Measurements from ENCODE around the gene KISS1R.

The KISS1R gene

GRCh38 chr19:900302-901111 lies 16.6 kb upstream of the KISS1R start:
- peak in 1 of 3 donors; percentile 41 for DNase-seq

DNA sequence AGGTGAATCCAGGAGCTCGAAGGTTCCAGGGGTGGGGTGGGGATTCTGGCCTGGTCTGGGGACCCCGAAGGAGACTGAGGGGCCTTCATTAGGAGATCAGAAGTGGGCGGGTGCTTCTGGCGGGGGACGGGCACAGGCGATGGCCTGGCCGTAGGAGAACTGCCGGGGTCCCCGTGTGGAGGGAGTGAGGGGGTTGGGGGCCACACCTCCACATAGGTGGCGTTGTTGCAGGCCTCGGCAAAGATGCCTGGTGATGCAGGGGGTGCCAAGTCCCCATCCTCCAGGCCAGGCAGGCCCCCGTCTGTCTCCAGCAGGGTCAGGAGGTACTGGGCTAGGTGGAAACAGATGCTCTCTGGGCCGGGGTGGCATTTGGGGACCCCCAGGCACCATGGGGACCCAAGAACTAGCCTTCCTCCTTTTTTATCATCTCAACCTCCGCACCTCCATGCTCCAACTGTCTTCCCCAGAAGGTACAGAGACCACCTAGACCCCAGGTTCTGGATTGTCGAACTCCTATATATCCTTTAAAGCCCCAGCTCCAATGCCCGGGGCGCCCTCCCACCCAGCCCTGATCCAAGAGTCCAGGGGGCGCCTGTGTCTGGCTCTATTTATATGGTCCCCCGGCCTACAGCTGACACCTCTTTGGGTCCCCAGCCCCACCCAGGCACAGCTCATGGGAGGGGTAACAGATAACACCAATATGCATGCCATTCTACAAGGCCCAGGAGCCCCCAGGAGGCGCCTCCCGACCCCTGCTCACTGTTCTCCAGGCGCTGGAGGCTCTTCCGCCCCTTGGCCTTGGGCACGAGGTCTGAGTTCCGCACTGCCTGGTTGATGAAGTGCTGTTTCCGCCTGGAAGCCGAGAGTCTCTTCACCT lies 15.7 kb upstream of the KISS1R start:
- DNase-seq, result no peak

DNA sequence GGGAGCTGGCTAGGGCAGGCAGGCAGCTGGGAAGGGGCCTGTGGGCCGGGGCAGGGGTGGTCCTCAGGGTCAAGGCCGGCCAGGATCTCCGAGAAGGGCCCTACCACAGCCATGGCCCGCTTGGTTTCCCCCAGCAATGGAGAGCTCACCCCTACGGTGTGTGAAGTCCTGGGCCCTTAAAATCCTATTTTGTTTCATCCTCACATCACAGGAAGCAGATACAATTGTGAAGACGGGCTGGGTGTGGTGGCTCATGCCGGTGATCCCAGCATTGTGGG lies 15.1 kb upstream of the KISS1R start:
- DNase-seq, result no peak

GRCh38 chr19:902446-903226 lies 14.5 kb upstream of the KISS1R start:
- no peak for DNase-seq

- no peak for DNase-seq
These were observed 13.8 kb upstream of the KISS1R start for GRCh38 chr19:903266-903797.

DNA sequence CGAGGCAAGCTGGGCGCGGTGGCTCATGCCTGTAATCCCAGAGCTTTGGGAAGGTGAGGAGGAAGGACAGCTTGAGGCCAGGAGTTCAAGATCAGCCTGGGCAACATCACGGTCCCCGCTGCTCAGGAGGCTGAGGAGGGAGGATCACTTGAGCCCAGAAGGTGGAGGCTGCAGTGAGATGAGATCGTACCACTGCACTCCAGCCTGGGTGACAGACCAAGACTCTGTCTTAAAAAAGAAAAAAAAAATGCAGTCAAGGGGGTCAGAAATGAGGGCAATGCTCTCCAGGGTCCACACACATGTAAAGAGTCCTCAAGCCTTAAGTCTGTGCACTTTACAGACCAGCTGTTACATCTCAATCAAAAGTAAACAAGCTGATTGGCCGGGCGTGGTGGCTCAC lies 12.6 kb upstream of the KISS1R start:
- DNase-seq, result no peak

- DNase-seq, result no peak
These were observed 10.7 kb upstream of the KISS1R start for GRCh38 chr19:906480-906879.

GRCh38 chr19:907183-907853 lies 9.8 kb upstream of the KISS1R start:
- peak; percentile 83 to 91 (median 83) for DNase-seq

DNA sequence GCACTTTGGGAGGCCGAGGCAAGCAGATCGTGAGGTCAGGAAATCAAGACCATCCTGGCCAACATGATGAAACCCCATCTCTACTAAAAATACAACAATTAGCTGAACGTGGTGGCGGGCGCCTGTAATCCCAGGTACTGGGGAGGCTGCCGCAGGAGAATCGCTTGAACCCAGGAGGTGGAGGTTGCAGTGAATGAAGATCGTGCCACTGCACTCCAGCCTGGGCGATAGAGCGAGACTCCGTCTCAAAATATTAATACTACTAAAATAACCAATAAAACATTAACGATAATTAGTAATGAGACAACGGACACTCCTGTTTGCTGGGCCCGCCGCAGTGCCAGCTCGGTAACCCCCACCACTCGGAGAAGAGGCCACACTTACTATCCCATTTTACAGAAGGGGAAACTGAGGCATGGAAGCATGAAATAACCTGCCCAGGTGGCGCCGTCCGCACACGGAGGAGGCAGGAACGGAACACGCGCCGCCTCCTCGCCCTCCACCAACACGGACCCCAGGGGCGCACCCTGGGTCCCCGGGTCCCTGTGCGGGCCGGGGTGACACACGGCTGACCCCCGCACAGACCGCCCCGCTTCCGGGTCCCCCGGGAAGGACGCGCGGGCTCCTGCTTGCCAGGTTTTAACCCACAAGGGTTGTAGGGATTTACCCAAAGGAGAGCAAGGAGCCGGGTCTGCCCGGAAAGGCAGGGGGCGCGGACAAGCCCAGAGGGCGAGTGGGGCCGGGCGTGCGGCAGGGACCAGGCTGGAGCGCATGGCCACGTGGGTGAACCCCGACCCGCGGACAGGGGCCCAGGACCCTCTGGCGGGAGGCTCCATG lies 5.7 kb upstream of the KISS1R start:
- DNase-seq, result no peak

DNA sequence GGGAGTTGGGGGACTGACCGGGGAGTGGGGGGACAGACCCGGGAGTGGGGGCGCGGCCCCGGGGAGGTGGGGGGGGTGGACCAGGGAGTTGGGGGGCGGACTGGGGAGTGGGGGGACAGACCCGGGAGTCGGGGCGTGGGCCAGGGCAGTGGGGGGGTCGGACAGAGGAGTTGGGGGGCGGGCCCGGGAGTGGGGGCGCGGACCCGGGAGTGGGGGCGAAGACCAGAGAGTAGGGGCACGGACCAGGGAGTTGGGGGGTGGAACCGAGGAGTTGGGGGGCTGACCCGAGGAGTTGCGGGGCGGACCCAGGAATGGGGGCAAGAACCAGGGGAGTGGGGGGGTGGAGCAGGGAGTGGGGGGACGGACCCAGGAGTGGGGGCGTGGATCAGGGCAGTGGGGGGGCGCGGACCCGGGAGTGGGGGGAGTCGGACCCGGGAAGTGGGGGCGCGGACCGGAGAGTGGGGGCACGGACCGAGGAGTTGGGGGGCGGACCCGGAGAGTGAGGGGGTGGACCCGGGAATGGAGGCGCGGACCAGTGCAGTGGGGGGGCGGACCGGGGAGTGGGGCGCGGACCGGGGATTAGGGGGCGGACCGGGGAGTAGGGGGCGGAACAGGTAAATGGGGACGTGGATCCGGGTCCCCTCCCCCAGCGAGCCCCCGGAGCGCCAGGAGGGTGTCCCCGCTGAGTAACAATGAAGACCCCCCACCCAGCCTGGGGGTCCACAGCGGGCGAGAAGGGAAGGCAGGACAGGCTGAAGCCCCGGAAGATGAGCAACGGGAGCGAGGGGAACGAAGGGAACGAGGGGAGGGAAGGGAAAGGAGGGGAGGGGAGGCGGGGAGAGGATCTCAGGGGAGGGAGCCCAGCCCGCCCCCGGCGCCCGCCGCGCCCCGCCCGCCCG lies 4.7 kb upstream of the KISS1R start:
- no peak for DNase-seq

DNA sequence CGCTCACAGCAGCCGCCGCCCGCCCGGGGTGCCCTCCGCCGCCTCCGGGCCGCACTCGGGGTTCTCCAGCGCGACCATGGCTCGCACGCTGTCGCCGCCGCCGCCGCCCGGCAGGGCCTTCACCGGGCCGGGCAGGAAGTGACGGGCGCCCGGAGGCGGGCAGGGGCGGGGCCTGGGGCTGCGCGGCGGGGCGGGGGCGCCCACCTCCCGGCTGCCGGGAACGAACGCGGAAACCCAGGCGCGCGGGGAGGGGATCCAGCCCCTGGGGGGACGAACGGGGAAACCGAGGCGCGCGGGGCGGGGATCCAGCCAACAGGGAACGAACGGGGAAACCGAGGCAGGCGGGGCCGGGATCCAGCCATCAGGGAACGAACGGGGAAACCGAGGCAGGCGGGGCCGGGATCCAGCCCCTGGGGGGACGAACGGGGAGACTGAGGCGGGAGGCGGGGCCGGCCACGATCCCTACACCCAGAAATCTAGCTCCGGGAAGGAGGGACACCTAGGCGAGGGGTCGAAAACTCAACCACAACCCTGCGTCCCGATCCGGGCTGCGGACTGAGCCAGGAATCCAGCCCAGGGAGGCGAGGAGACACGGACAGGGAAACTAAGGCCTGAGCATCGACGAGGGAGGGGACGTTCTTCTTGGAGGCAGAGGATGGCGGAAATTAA lies 3.9 kb upstream of the KISS1R start, which contains the start of gene R3HDM4:
R3HDM4 (minus strand) TSS at position 140 of the 669 bp plus-strand sequence; CDS start at position 78, 62 bp downstream.
- DNase-seq, result peak; percentile 81 to 95 (median 90)

- peak in 2 of 3 donors; percentile 30 to 40 for DNase-seq
These were observed 349 bp upstream of the KISS1R start for GRCh38 chr19:916645-917322.

GRCh38 chr19:918152-918437 lies 962 bp downstream of the KISS1R start:
- no peak for DNase-seq

DNA sequence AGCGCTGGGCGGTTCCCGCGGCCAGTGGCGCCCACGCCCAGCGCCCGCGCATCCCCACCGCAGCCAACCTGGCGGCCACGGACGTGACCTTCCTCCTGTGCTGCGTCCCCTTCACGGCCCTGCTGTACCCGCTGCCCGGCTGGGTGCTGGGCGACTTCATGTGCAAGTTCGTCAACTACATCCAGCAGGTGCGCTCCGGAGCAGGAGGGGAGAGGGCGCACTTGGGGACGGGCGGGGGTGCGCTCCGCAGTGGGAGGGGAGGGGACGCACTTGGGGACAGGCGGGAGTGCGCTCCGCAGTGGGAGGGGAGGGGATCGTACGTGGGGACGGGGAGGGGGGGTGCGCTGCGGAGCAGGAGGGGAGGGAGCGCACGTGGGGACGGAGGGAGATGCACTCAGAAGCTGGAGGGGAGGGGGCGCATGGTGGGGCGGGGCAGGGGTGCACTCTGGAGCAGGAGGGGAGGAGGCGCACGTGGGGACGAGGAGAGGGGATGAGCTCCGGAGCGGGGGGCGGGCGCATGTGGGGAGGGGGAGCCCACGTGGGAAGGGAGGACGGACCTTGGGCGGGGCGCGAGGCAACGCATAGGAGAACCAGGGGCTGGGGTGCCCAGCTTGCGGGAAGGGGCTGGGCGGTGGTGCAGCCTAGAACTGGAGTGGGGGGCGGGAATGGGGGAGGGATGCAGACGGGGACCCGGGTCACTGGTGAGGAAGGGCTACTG lies 1.5 kb downstream of the KISS1R start:
- no peak for DNase-seq

DNA sequence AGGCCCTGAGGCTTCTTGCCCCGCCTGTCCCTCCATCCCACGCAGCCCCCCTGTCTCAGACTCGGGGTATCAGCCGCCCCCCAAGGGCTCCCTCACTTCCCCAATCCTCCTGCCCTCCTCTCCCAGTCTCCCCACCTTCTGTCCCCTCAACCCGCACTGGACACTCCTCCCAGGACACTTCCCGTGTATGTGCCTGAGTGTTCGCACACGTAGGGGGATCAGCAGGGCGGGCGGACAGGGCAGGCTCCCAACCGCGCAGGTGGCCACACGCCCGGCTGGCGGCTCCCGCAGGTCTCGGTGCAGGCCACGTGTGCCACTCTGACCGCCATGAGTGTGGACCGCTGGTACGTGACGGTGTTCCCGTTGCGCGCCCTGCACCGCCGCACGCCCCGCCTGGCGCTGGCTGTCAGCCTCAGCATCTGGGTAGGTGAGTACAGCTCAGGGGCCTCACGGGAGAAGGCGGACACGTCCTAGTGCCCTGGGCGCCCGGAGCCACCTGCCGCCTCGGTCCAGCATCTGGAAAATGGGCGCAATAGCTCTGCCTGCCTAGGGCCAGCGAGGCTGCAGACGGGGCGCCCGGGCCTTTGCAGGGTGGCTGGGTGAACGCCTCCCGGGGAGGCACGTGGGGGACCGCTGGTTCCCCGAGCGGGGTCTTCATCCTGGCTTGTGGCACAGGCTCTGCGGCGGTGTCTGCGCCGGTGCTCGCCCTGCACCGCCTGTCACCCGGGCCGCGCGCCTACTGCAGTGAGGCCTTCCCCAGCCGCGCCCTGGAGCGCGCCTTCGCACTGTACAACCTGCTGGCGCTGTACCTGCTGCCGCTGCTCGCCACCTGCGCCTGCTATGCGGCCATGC lies 2.3 kb downstream of the KISS1R start:
- no peak for DNase-seq

- peak; percentile 46 to 60 (median 57) for DNase-seq
These were observed 3.1 kb downstream of the KISS1R start for GRCh38 chr19:920051-920864.

All from suppressor macrophage treated with lipopolysaccharide for 1 hour (primary cell).